GM06990 (cell line): ENCODE results near the gene CCL5.

ENCODE experiments used
- DNase-seq: peaks from one replicate; pipeline ENCODE4 v3.0.0-alpha.2; 2011; ENCODE audit not compliant: insufficient read length; ENCODE audit errors: extremely low read depth
- H3K27me3 ChIP-seq: replicated peaks from 2 replicates; pipeline ENCODE4 v1.6.0; 2011; ENCODE audit warnings: low read length; ENCODE audit not compliant: control insufficient read depth, insufficient read depth
- H3K36me3 ChIP-seq: 2 replicates; pipeline ENCODE4 v1.5.1; 2011; ENCODE audit warnings: low read length; ENCODE audit not compliant: control insufficient read depth, insufficient read depth
- H3K4me3 ChIP-seq: replicated peaks from 2 replicates; pipeline ENCODE4 v1.5.1; 2011; ENCODE audit warnings: low read depth, mild to moderate bottlenecking, control low read depth, low read length
- CTCF ChIP-seq: IDR thresholded peaks from 2 replicates; pipeline ENCODE4 v1.5.1; 2011; ENCODE audit warnings: low read length, control low read depth, mild to moderate bottlenecking, inconsistent platforms; ENCODE audit not compliant: insufficient read depth, poor library complexity, severe bottlenecking

CCL5 gene

GRCh38 chr17:35879773-35880654 is at the start of gene CCL5:
CCL5 (minus strand) TSS chr17:35880360.
- DNase-seq, result peak; percentile 78
- no peaks in the 10 kb centered on the region for H3K36me3 ChIP-seq
- no peaks in the 10 kb centered on the region for H3K27me3 ChIP-seq
- no peak for TF ChIP-seq CTCF
- H3K4me3 ChIP-seq, result peak within 1 kb of the TSS; percentile 38

- H3K27me3 ChIP-seq, result no peaks in the 10 kb centered on the region
- H3K4me3 ChIP-seq, result no peak overlapping the region
- no peak for DNase-seq
- no peaks in the 10 kb centered on the region; the same call in 1 of the 2 replicates for H3K36me3 ChIP-seq
- no peak for TF ChIP-seq CTCF
These were observed 47.6 kb upstream of the CCL5 start for GRCh38 chr17:35927714-35928113.

GRCh38 chr17:35923609-35924114 is 43.5 kb upstream of the CCL5 start:
- Histone ChIP-seq H3K4me3 (no peak overlapping the region), H3K36me3 (no peaks in the 10 kb centered on the region; the same call in 1 of the 2 replicates), H3K27me3 (no peaks in the 10 kb centered on the region)
- TF ChIP-seq CTCF, result no peak
- no peak for DNase-seq

- H3K36me3 ChIP-seq, result no peaks in the 10 kb centered on the region; the same call in 1 of the 2 replicates
- H3K27me3 ChIP-seq, result no peaks in the 10 kb centered on the region
- DNase-seq, result no peak
- no peak for TF ChIP-seq CTCF
- H3K4me3 ChIP-seq, result no peak overlapping the region
These were observed 40.1 kb upstream of the CCL5 start for GRCh38 chr17:35920229-35920628.

GRCh38 chr17:35918665-35919064 is 38.5 kb upstream of the CCL5 start:
- Histone ChIP-seq H3K27me3 (no peaks in the 10 kb centered on the region), H3K4me3 (no peak overlapping the region), H3K36me3 (no peaks in the 10 kb centered on the region; the same call in 1 of the 2 replicates)
- DNase-seq, result no peak
- TF ChIP-seq CTCF, result no peak
